ENCODE data around the gene ADGRF1.
"Not testable (repeated sequence)": the region's sequence is repeated elsewhere in the genome, so short reads cannot be mapped to it uniquely, and the experiment has no call there.

ADGRF1 gene

DNA sequence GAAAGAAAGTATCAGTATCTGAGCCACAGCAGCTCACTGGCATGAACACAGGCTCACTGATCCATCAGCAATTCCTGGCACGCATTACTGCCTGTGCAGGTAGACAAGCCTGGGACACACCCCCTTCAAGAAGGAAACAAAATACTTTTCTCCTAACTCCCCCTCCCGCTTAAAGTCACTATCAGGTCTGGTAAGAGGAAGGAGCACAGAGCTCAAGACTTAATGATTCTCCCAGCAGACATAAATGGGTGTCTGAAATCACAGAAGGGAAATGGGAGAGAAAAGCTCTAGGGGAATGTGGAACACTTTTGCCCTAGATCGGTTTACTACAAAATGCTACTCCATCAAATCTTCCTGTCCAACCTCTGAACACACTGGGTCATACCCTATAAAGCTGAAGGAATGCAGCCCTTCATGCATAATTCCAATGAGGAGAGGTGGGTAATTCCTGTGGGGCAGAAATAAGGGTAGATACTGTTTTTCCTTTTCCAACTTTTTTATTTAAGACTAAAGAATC is at the start of gene ADGRF1:
Gene ADGRF1 (minus strand): TSS at position 58 of the 517 bp plus-strand sequence. CDS start 13,271 bp downstream, outside the sequence.
- no peak for DNase-seq (ENCODE audit: low read depth)
- H3K4me3 ChIP-seq (ENCODE audit: low read depth, low read length), result no peak within 1 kb of the TSS

- no peak for DNase-seq (ENCODE audit: low read depth)
- H3K4me3 ChIP-seq (ENCODE audit: low read depth, low read length), result no peak overlapping the region
These were observed 48.7 kb upstream of the ADGRF1 start for GRCh38 chr6:47090881-47091280.

- not testable (repeated sequence) for H3K4me3 ChIP-seq (ENCODE audit: low read depth, low read length); DNase-seq (ENCODE audit: low read depth)
These were observed 47.3 kb upstream of the ADGRF1 start for GRCh38 chr6:47089473-47089872.

DNA sequence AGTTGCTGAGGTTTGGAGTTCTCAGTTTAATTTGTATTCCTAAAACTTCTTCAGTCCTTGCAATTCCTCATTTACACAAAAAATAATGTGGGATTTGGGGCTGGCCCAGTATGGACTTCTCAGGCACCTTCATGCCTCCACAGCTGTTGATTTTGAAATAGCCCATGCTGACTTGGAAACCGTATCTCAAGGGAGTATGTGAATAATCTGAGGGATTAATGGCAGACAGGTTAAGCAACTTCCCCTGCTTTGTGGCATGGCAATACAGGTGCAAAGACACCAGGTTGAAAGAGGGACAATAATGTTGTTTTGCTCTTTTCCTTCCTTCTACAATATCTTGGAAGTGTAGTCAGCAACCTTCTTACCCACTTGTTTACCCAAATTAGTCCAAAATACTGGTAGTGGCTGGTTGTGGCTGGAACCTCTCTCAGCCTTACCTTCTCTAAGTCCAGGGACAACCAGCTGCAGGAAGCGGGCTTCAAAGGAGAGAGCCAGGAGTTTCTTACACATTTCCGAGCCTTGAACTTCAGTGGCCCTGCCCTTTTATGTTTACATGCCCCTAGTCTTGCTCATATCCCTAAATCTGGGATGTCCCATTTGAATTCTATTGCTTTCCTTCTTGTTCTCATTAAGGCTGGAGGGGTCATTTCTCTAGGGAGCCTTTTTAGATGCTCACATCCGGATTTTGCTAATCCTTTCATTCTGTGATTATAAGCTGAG is 44.1 kb upstream of the ADGRF1 start:
- H3K4me3 ChIP-seq (ENCODE audit: low read depth, low read length), result no peak overlapping the region
- no peak for DNase-seq (ENCODE audit: low read depth)

GRCh38 chr6:47084610-47085009 is 42.5 kb upstream of the ADGRF1 start:
- H3K4me3 ChIP-seq (ENCODE audit: low read depth, low read length), result no peak overlapping the region
- DNase-seq (ENCODE audit: low read depth), result no peak

GRCh38 chr6:47083586-47084047 is 41.5 kb upstream of the ADGRF1 start:
- no peak overlapping the region for H3K4me3 ChIP-seq (ENCODE audit: low read depth, low read length)
- DNase-seq (ENCODE audit: low read depth), result peak; percentile 77

DNA sequence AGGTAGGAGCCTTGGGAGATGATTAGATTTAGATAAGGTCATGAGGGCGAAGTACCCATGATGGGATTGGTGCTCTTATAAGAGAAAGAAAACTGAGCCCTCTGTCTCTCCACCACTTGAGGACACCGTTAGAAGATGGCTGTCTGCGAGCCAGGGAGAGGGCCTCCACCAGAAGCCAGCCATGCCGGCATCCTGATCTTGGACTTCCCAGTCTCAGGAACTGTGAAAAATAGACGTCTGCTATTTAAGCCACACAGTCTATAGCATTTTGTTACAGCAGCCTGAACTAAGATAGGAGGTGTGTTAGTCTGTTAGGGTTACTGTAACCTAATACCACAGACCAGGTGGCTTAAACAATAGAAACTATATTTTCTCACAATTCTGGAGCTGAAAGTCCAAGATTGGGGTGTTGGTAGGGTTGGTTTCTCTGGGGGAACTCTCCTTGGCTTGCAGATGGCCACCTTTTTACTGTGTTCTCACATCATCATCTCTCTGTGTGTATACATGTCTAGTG is 38.0 kb upstream of the ADGRF1 start:
- no peak for DNase-seq (ENCODE audit: low read depth)
- no peak overlapping the region for H3K4me3 ChIP-seq (ENCODE audit: low read depth, low read length)

DNA sequence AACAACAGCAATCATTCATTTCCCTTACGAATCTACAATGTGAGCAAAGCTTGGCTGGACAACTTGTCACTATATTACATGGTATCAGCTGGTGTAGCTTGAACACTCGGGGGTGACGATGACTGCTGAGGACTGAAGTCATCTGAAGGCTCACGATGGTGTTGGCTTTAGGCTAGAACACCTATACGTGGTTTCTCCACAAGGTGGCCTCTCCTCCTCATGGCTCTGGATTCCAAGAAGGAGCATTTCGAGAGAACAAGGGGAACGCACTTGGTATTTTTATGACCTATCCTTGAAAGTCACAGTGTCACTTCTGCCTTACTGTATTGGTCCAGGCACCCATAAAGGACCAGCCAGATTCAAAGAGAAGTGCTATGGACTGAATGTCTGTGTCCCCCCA is 37.5 kb upstream of the ADGRF1 start:
- DNase-seq (ENCODE audit: low read depth), result no peak

GRCh38 chr6:47078991-47079390 is 36.9 kb upstream of the ADGRF1 start:
- H3K4me3 ChIP-seq (ENCODE audit: low read depth, low read length), result no peak overlapping the region
- DNase-seq (ENCODE audit: low read depth), result no peak

More for the DNA sequence above, 37.5 kb upstream of the ADGRF1 start:
- no peak overlapping the region for H3K4me3 ChIP-seq (ENCODE audit: low read depth, low read length)

DNA sequence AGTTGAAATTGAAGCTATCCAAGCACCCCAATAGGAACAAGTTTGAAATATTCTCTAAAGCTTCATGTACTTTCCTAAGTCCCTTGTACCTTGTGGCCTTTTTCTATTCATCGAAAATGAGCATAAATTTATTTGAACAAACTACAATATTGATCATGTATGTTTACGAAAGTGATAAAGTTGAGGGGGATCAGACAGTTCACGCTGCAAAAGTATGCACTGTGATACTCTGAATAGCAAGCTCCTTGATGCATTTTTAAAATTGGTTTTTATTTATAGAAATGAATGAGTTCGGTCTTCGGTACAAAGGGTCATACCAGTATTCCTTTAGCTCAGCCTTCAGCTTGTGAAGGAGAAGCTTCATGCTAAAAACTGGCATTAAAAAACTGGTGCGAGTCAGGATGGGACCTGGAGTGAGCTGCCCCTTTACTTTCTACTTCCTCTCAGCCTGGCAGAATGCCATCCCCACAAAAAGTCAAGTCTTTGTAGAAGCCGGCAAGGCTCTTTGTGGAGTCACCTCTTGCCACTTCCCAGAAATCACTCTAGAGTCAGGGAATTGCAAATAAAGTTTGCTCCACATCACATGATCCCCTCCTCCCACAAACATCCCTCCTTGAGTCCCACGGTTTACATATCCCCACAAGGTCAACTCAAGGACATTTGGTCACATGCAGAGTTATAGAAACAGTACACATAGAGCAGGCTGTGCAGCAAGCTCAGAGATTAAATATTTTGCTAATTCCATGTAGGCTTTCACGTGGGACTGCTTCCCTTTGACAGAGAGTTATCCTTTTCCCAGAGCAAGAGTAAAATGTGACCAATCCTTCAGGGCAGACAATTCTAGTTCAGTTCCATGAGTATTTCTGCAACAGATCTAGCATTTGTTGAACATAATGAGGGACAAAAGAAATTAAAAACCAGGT is 34.6 kb upstream of the ADGRF1 start:
- DNase-seq (ENCODE audit: low read depth), result no peak
- H3K4me3 ChIP-seq (ENCODE audit: low read depth, low read length), result no peak overlapping the region

DNA sequence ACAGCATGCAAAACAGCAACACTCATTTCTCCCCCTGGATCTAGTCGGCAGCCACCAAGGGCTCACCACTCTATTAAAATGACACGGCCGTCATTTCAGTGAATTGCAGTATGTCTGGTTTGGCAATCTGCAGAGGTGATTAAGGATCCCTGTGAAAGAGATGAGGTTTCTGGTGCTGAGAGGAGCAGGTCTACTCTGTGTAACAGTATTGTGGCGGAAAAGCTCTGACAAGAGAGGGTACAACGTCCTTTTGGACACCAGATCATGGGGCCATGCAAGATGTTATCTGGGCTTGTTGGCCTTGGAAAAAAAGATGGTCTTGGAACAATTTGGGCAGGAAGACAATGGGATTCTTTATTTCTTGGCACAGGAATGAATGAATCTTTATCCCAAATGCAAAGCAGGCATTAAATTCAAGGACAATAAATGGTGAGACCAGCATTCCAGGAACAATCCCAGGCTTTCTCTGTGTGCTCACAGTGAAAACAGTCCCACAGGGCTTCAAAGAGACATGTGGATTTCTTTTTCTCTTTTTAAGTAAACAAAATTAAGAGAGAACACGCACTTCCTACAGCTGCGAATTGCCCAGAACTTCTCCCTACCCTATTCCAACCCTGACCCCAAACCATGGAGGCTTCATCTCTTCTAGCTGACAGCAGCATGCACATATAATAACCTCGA is 33.7 kb upstream of the ADGRF1 start:
- DNase-seq (ENCODE audit: low read depth), result no peak
- H3K4me3 ChIP-seq (ENCODE audit: low read depth, low read length), result no peak overlapping the region

- DNase-seq (ENCODE audit: low read depth), result no peak
- H3K4me3 ChIP-seq (ENCODE audit: low read depth, low read length), result no peak overlapping the region
These were observed 33.0 kb upstream of the ADGRF1 start for GRCh38 chr6:47075168-47075567.

DNA sequence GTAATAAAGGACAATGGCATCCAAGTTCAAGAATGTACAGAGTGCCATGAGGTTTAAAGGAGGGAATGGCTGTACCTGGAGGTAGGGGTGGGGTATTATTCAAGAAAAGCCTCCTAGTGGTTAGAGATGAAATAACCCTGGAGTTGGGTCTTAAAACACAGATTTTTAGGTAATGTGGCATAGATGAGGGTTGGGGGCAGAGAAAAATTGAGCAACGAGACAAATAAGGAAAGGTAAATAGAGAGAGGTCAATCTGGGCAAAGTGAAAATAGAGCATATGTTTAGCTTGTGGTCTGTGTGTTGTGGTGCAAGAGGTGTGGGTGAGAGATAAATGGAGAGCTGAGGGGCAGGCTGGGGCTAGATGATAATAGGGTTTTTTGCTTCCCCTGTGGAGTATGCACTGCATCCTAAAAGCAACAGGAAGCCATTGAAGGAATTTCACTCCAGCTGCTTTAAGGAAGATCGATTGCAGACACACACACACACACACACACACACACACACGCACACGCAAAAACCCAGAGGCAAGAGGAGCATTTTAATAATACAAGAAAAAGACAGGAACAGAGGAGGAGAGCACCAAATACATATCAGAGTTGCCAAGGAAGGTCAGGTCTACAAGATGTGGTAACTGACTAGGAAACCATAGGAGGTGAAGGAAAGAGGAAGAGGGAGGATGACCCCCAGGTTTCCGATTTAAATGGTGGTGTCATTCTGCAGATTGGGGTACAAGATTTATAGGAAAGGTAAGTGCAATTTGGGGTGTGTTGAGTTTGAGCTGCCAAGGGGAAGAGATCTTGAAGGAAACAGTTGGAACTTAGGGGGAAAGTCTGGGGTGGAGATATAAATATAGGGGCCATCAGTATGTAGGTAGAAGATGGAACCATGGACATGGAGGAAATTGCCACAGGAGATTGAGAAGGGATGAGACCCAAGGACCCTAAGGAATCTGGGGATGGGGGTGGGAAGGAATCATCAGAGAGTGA is 31.3 kb upstream of the ADGRF1 start:
- no peak overlapping the region for H3K4me3 ChIP-seq (ENCODE audit: low read depth, low read length)
- DNase-seq (ENCODE audit: low read depth), result no peak

- no peak overlapping the region for H3K4me3 ChIP-seq (ENCODE audit: low read depth, low read length)
These were observed 30.5 kb upstream of the ADGRF1 start for GRCh38 chr6:47072667-47073066.

GRCh38 chr6:47071681-47072080 is 29.5 kb upstream of the ADGRF1 start:
- no peak overlapping the region for H3K4me3 ChIP-seq (ENCODE audit: low read depth, low read length)
- no peak for DNase-seq (ENCODE audit: low read depth)

More at GRCh38 chr6:47072667-47073066, 30.5 kb upstream of the ADGRF1 start:
- DNase-seq (ENCODE audit: low read depth), result no peak

- H3K4me3 ChIP-seq (ENCODE audit: low read depth, low read length), result no peak overlapping the region
- DNase-seq (ENCODE audit: low read depth), result no peak
These were observed 28.3 kb upstream of the ADGRF1 start for GRCh38 chr6:47070461-47070860.

GRCh38 chr6:47069156-47069555 is 27.0 kb upstream of the ADGRF1 start:
- H3K4me3 ChIP-seq (ENCODE audit: low read depth, low read length), result no peak overlapping the region
- no peak for DNase-seq (ENCODE audit: low read depth)

DNA sequence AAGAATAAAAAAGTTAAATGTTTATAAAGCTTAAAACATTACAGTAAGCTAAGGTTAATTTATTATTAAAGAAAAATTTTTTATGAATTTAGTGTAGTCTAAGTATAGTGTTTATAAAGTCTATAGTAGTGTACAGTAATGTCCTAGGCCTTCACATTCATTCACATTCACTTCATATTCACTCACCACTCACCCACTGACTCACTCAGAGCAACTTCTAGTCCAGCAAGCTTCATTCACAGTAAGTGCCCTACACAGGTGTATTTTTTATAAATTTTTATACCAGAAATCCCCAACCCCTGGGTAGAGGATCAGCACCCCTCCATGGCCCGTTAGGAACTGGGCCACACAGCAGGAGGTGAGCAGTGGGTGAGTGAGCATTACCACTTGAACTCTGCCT is 24.3 kb upstream of the ADGRF1 start:
- H3K4me3 ChIP-seq (ENCODE audit: low read depth, low read length), result no peak overlapping the region
- DNase-seq (ENCODE audit: low read depth), result no peak

All from skeletal muscle cell (primary cell).